AG10803 (cell line): Measurements from ENCODE around the gene CNPPD1.

Experiments used
- DNase-seq: peaks from one replicate; pipeline ENCODE4 v3.0.0; 2010; ENCODE audit warnings: low read depth
- H3K4me3 ChIP-seq: 2 replicates; pipeline ENCODE4 v1.5.1; 2011; ENCODE audit warnings: mild to moderate bottlenecking, low read length, control low read depth
- CTCF ChIP-seq: conservative IDR thresholded peaks from 2 replicates; pipeline ENCODE4 v1.5.1; 2011; ENCODE audit warnings: mild to moderate bottlenecking, low read length, control low read depth, inconsistent platforms

CNPPD1 gene

GRCh38 chr2:219171231-219171651 is 5.5 kb downstream of the CNPPD1 start:
- H3K4me3 ChIP-seq = no peak overlapping the region
- peak; percentile 83 for TF ChIP-seq CTCF
- peak; percentile 95 for DNase-seq

- H3K4me3 ChIP-seq = no peak within 1 kb of the TSS
- no peak for DNase-seq
- TF ChIP-seq CTCF = no peak
Observed at GRCh38 chr2:219169930-219170654, 6.6 kb downstream of the CNPPD1 start, which contains the start of gene SLC23A3. SLC23A3 (minus strand) TSS chr2:219170029; CDS start chr2:219169984, 45 bp downstream.

- DNase-seq = no peak
Observed at GRCh38 chr2:219168932-219169331, 7.8 kb downstream of the CNPPD1 start.

GRCh38 chr2:219168526-219168925 is 8.2 kb downstream of the CNPPD1 start:
- H3K4me3 ChIP-seq = no peak overlapping the region
- no peak for TF ChIP-seq CTCF
- DNase-seq = no peak

More at GRCh38 chr2:219168932-219169331, 7.8 kb downstream of the CNPPD1 start:
- H3K4me3 ChIP-seq = no peak overlapping the region
- TF ChIP-seq CTCF = no peak

GRCh38 chr2:219167997-219168396 is 8.7 kb downstream of the CNPPD1 start:
- H3K4me3 ChIP-seq = no peak overlapping the region
- TF ChIP-seq CTCF = no peak
- DNase-seq = no peak

GRCh38 chr2:219165058-219165911 is 11.4 kb downstream of the CNPPD1 start:
- no peak for DNase-seq
- no peak overlapping the region for H3K4me3 ChIP-seq
- no peak for TF ChIP-seq CTCF
